WTC11 (cell line): ENCODE measurements around the gene DCX.

Experiments
- ZNF138 ChIP-seq: sonication (generic); formaldehyde crosslinking; conservative IDR thresholded peaks from 2 replicates; pipeline ENCODE4 v1.8.1; 2022; ENCODE audit warnings: mild to moderate bottlenecking, moderate library complexity, missing genetic modification reagents
- ZNF263 ChIP-seq: sonication (generic); formaldehyde crosslinking; IDR thresholded peaks from 2 replicates; pipeline ENCODE4 v1.8.1; 2022; ENCODE audit warnings: low read depth, mild to moderate bottlenecking, moderate library complexity, missing genetic modification reagents

- no peak for TF ChIP-seq ZNF138 (CRISPR knock-in tag)
- no peak for TF ChIP-seq ZNF263 (CRISPR knock-in tag)
These were observed 17.4 kb downstream of the DCX start for GRCh38 chrX:111394569-111394968.
